Upper lobe of right lung (tissue), 1 donor: ENCODE measurements around the gene KIF6. TPM values are rescaled to one million over a fixed set of nuclear protein-coding genes. Genes with fewer than 3 reads are reported as not detected.

Source experiments
- ATAC-seq: fragments of 200-7000 bp; cut with Tn5 transposase; one replicate; pipeline ENCODE4 v1.9.1; 2020; ENCODE audit warnings: mild to moderate bottlenecking, moderate library complexity
- DNase-seq: peaks from one replicate; pipeline ENCODE4 v3.0.0-alpha.2; 2020
- H3K27ac ChIP-seq: fragments of 200-600 bp; one replicate; pipeline ENCODE4 v1.8.0; 2022
- H3K27me3 ChIP-seq: fragments of 200-600 bp; one replicate; pipeline ENCODE4 v1.8.0; 2022; ENCODE audit warnings: mild to moderate bottlenecking
- H3K36me3 ChIP-seq: fragments of 200-600 bp; one replicate; pipeline ENCODE4 v1.8.0; 2022
- H3K4me1 ChIP-seq: fragments of 200-600 bp; one replicate; pipeline ENCODE4 v1.8.0; 2022
- H3K4me3 ChIP-seq: fragments of 200-600 bp; one replicate; pipeline ENCODE4 v1.8.0; 2022; ENCODE audit warnings: mild to moderate bottlenecking
- H3K9me3 ChIP-seq: fragments of 200-600 bp; one replicate; pipeline ENCODE4 v1.8.0; 2022
- intact Hi-C: fragments of 100-400 bp; cut with DNase I; formaldehyde crosslinking; loops from one replicate; pipeline ENCODE4 v1.11.0; 2022
- total RNA-seq: library from RNA; stranded (reverse); fragmentation: NEBNext Ultra II Directional; extraction: Animal tissue kit (Norgen Biotek cat#: 25700); gene quantifications from one replicate; pipeline ENCODE4 v1.2.1, GENCODE V29; 2021
- TF ChIP-seq, protein P1 (sequence below): fragments of 200-600 bp; IDR thresholded peaks from one replicate; pipeline ENCODE4 v1.8.0; 2022; ENCODE audit warnings: antibody characterized with exemption
- donor health status: DM: no; HTN: yes; CAD: no; lungs with severe emphysema.

KIF6 gene
- total RNA-seq, 1 donor from 2014 or later, result 0.49 TPM

GRCh38 chr6:39416026-39416425 is 309.2 kb downstream of the KIF6 start:
- TF ChIP-seq, protein P1, sequence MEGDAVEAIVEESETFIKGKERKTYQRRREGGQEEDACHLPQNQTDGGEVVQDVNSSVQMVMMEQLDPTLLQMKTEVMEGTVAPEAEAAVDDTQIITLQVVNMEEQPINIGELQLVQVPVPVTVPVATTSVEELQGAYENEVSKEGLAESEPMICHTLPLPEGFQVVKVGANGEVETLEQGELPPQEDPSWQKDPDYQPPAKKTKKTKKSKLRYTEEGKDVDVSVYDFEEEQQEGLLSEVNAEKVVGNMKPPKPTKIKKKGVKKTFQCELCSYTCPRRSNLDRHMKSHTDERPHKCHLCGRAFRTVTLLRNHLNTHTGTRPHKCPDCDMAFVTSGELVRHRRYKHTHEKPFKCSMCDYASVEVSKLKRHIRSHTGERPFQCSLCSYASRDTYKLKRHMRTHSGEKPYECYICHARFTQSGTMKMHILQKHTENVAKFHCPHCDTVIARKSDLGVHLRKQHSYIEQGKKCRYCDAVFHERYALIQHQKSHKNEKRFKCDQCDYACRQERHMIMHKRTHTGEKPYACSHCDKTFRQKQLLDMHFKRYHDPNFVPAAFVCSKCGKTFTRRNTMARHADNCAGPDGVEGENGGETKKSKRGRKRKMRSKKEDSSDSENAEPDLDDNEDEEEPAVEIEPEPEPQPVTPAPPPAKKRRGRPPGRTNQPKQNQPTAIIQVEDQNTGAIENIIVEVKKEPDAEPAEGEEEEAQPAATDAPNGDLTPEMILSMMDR, result no peak
- no peaks in the 10 kb centered on the region for H3K36me3 ChIP-seq
- H3K27ac ChIP-seq, result no peak overlapping the region
- intact Hi-C loops, result no loop called here
- no peaks in the 10 kb centered on the region for H3K9me3 ChIP-seq
- DNase-seq, result no peak
- H3K4me3 ChIP-seq, result no peak overlapping the region
- no peaks in the 10 kb centered on the region for H3K4me1 ChIP-seq
- ATAC-seq, result no peak
- no peaks in the 10 kb centered on the region for H3K27me3 ChIP-seq

- intact Hi-C loops, result no loop called here
- no peaks in the 10 kb centered on the region for H3K4me1 ChIP-seq
- no peaks in the 10 kb centered on the region for H3K9me3 ChIP-seq
- H3K36me3 ChIP-seq, result no peaks in the 10 kb centered on the region
- no peak for DNase-seq
- H3K27ac ChIP-seq, result no peak overlapping the region
- no peak overlapping the region for H3K4me3 ChIP-seq
- TF ChIP-seq, protein P1, result no peak
- ATAC-seq, result no peak
- H3K27me3 ChIP-seq, result no peaks in the 10 kb centered on the region
These were observed 309.7 kb downstream of the KIF6 start for GRCh38 chr6:39415482-39415881.

GRCh38 chr6:39411465-39411864 is 313.7 kb downstream of the KIF6 start:
- intact Hi-C loops, result no loop called here
- Histone ChIP-seq H3K27ac (no peak overlapping the region), H3K27me3 (no peaks in the 10 kb centered on the region), H3K4me3 (no peak overlapping the region), H3K4me1 (no peaks in the 10 kb centered on the region), H3K36me3 (no peaks in the 10 kb centered on the region), H3K9me3 (no peaks in the 10 kb centered on the region)
- DNase-seq (no peak), ATAC-seq (no peak)
- TF ChIP-seq, protein P1, result no peak

GRCh38 chr6:39411001-39411400 is 314.2 kb downstream of the KIF6 start:
- Histone ChIP-seq H3K36me3 (no peaks in the 10 kb centered on the region), H3K9me3 (no peaks in the 10 kb centered on the region), H3K4me1 (no peaks in the 10 kb centered on the region), H3K4me3 (no peak overlapping the region), H3K27me3 (no peaks in the 10 kb centered on the region), H3K27ac (no peak overlapping the region)
- TF ChIP-seq, protein P1, result no peak
- no peak for ATAC-seq
- intact Hi-C loops, result no loop called here
- DNase-seq, result no peak

- H3K27ac ChIP-seq, result no peak overlapping the region
- H3K4me3 ChIP-seq, result no peak overlapping the region
- H3K27me3 ChIP-seq, result no peaks in the 10 kb centered on the region
- intact Hi-C loops, result no loop called here
- H3K9me3 ChIP-seq, result no peaks in the 10 kb centered on the region
- no peaks in the 10 kb centered on the region for H3K36me3 ChIP-seq
- no peaks in the 10 kb centered on the region for H3K4me1 ChIP-seq
- ATAC-seq (no peak), DNase-seq (no peak)
- TF ChIP-seq, protein P1, result no peak
These were observed 315.3 kb downstream of the KIF6 start for GRCh38 chr6:39409889-39410288.

GRCh38 chr6:39407446-39407993 is 317.7 kb downstream of the KIF6 start:
- no peaks in the 10 kb centered on the region for H3K4me1 ChIP-seq
- ATAC-seq, result no peak
- TF ChIP-seq, protein P1, result no peak
- no peak overlapping the region for H3K4me3 ChIP-seq
- DNase-seq, result no peak
- intact Hi-C loops, result no loop called here
- H3K36me3 ChIP-seq, result no peaks in the 10 kb centered on the region
- no peaks in the 10 kb centered on the region for H3K9me3 ChIP-seq
- H3K27ac ChIP-seq, result no peak overlapping the region
- no peaks in the 10 kb centered on the region for H3K27me3 ChIP-seq
